H9 (cell line): ENCODE measurements around the gene DNAJB2. TPM values are rescaled to one million over a fixed set of nuclear protein-coding genes. Genes with fewer than 3 reads are reported as not detected.

ENCODE experiments used
- DNase-seq: peaks from one replicate; pipeline ENCODE4 v3.0.0-alpha.2; 2017
- H2AFZ ChIP-seq: one replicate; pipeline ENCODE4 v1.6.1; 2013; ENCODE audit warnings: mild to moderate bottlenecking, low read length, control low read depth, moderate library complexity
- H2AK5ac ChIP-seq: 2 replicates; pipeline ENCODE4 v1.6.1; 2013; ENCODE audit warnings: low read length, control low read depth, mixed read lengths; ENCODE audit not compliant: insufficient read length
- H2BK120ac ChIP-seq: one replicate; pipeline ENCODE4 v1.6.1; 2013; ENCODE audit warnings: low read depth, mild to moderate bottlenecking, low read length, control low read depth, inconsistent platforms; ENCODE audit not compliant: poor library complexity, severe bottlenecking
- H2BK12ac ChIP-seq: 2 replicates; pipeline ENCODE4 v1.6.1; 2013; ENCODE audit warnings: low read length, control low read depth, mixed read lengths, low read depth; ENCODE audit not compliant: insufficient read length
- H2BK15ac ChIP-seq: 2 replicates; pipeline ENCODE4 v1.6.1; 2013; ENCODE audit warnings: low read depth, low read length, control low read depth
- H2BK20ac ChIP-seq: one replicate; pipeline ENCODE4 v1.6.1; 2013; ENCODE audit warnings: low read depth, mild to moderate bottlenecking, low read length, control low read depth, inconsistent platforms; ENCODE audit not compliant: poor library complexity, severe bottlenecking
- H2BK5ac ChIP-seq: 2 replicates; pipeline ENCODE4 v1.6.1; 2013; ENCODE audit warnings: low read length, control low read depth, mixed read lengths; ENCODE audit not compliant: insufficient read length
- H3K14ac ChIP-seq: 2 replicates; pipeline ENCODE4 v1.6.1; 2013; ENCODE audit warnings: low read length, control low read depth; ENCODE audit not compliant: insufficient read depth
- H3K18ac ChIP-seq: 2 replicates; pipeline ENCODE4 v1.6.1; 2013; ENCODE audit warnings: low read depth, mild to moderate bottlenecking, mixed read lengths, low read length, control low read depth; ENCODE audit not compliant: insufficient read length
- H3K23ac ChIP-seq: 2 replicates; pipeline ENCODE4 v1.6.1; 2013; ENCODE audit warnings: low read length, control low read depth, mixed read lengths, low read depth; ENCODE audit not compliant: insufficient read length
- H3K23me2 ChIP-seq: 2 replicates; pipeline ENCODE4 v1.6.1; 2013; ENCODE audit warnings: low read depth, mild to moderate bottlenecking, mixed read lengths, low read length, control low read depth; ENCODE audit not compliant: insufficient read length, poor library complexity, severe bottlenecking
- H3K27ac ChIP-seq: 2 replicates; pipeline ENCODE4 v1.5.1; 2013; ENCODE audit warnings: low read length, control low read depth, mixed read lengths, low read depth; ENCODE audit not compliant: insufficient read length
- H3K27me3 ChIP-seq: 2 replicates; pipeline ENCODE4 v1.6.1; 2013; ENCODE audit warnings: low read length, control low read depth, inconsistent platforms; ENCODE audit not compliant: insufficient read depth
- H3K4ac ChIP-seq: 2 replicates; pipeline ENCODE4 v1.6.1; 2013; ENCODE audit warnings: low read depth, mild to moderate bottlenecking, control low read depth, inconsistent platforms, low read length, moderate library complexity
- H3K4me1 ChIP-seq: 2 replicates; pipeline ENCODE4 v1.6.1; 2013; ENCODE audit warnings: low read length, control low read depth, inconsistent platforms; ENCODE audit not compliant: insufficient read depth
- H3K4me2 ChIP-seq: 2 replicates; pipeline ENCODE4 v1.6.1; 2013; ENCODE audit warnings: low read length, control low read depth, mixed read lengths; ENCODE audit not compliant: insufficient read length, insufficient read depth
- H3K56ac ChIP-seq: 2 replicates; pipeline ENCODE4 v1.6.1; 2013; ENCODE audit warnings: low read depth, mild to moderate bottlenecking, mixed read lengths, low read length, control low read depth; ENCODE audit not compliant: insufficient read length
- H3K79me1 ChIP-seq: 2 replicates; pipeline ENCODE4 v1.6.1; 2013; ENCODE audit warnings: low read depth, mild to moderate bottlenecking, moderate library complexity, low read length, control low read depth, inconsistent platforms; ENCODE audit not compliant: insufficient read depth, poor library complexity, severe bottlenecking
- H3K79me2 ChIP-seq: 2 replicates; pipeline ENCODE4 v1.6.1; 2013; ENCODE audit warnings: low read length, control low read depth, inconsistent platforms; ENCODE audit not compliant: insufficient read depth
- H3K9ac ChIP-seq: 2 replicates; pipeline ENCODE4 v1.6.1; 2013; ENCODE audit warnings: low read length, control low read depth, mixed read lengths; ENCODE audit not compliant: insufficient read length; ENCODE audit errors: extremely low read depth
- H3K9me3 ChIP-seq: one replicate; pipeline ENCODE4 v1.6.1; 2013; ENCODE audit warnings: low read depth, low read length, inconsistent platforms; ENCODE audit not compliant: control insufficient read depth
- H3T11ph ChIP-seq: one replicate; pipeline ENCODE4 v1.6.1; 2013; ENCODE audit warnings: mild to moderate bottlenecking, low read length, control low read depth, inconsistent platforms
- H4K20me1 ChIP-seq: one replicate; pipeline ENCODE4 v1.6.1; 2013; ENCODE audit not compliant: control insufficient read depth, insufficient read length, insufficient read depth
- H4K5ac ChIP-seq: 2 replicates; pipeline ENCODE4 v1.6.1; 2013; ENCODE audit warnings: low read depth, mild to moderate bottlenecking, mixed read lengths, low read length, control low read depth; ENCODE audit not compliant: insufficient read length
- H4K8ac ChIP-seq: replicated peaks from 2 replicates; pipeline ENCODE4 v1.6.1; 2013; ENCODE audit warnings: low read length, control low read depth, mixed read lengths, low read depth; ENCODE audit not compliant: insufficient read length
- H4K91ac ChIP-seq: 2 replicates; pipeline ENCODE4 v1.6.1; 2013; ENCODE audit warnings: low read depth, mild to moderate bottlenecking, moderate library complexity, mixed read lengths, low read length, control low read depth; ENCODE audit not compliant: insufficient read length
- H3K27ac Mint-ChIP-seq, 3 experiments: 2 replicates in 2 of 3; 3 replicates in 1 of 3; pipeline ENCODE4 v1.8.0; 2020 to 2021; ENCODE audit warnings: mixed read lengths in 3 of 3, mild to moderate bottlenecking in 1 of 3, moderate library complexity in 1 of 3
- H3K27me3 Mint-ChIP-seq: 2 replicates; pipeline ENCODE4 v1.8.0; 2021; ENCODE audit warnings: low read depth, mild to moderate bottlenecking, moderate library complexity, mixed read lengths
- H3K36me3 Mint-ChIP-seq, 3 experiments: 2 replicates in 2 of 3; 3 replicates in 1 of 3; pipeline ENCODE4 v1.8.0; 2020 to 2021; ENCODE audit warnings: low read depth in 3 of 3, mixed read lengths in 3 of 3; ENCODE audit not compliant: insufficient read depth in 1 of 3
- H3K4me1 Mint-ChIP-seq, 2 experiments: 2 replicates each; pipeline ENCODE4 v1.8.0; 2020; ENCODE audit warnings: mixed read lengths in 2 of 2
- H3K4me3 Mint-ChIP-seq, 2 experiments: 2 replicates in 1 of 2; 3 replicates in 1 of 2; pipeline ENCODE4 v1.8.0; 2020 to 2021; ENCODE audit warnings: mild to moderate bottlenecking in 2 of 2, mixed read lengths in 2 of 2, moderate library complexity in 1 of 2
- H3K9me3 Mint-ChIP-seq, 2 experiments: 2 replicates in 1 of 2; 3 replicates in 1 of 2; pipeline ENCODE4 v1.8.0; 2020; ENCODE audit warnings: mild to moderate bottlenecking in 2 of 2, mixed read lengths in 2 of 2, moderate library complexity in 1 of 2
- CTCF ChIP-seq: fragments of 200-600 bp; sonication (generic); conservative IDR thresholded peaks from 3 replicates; pipeline ENCODE4 v1.8.0; 2021; ENCODE audit warnings: antibody characterized with exemption, mild to moderate bottlenecking
- WGBS: extraction: QIAGEN DNeasy Blood & Tissue Kit; methylation state at CpG from one replicate; pipeline ENCODE4 v1.1.7; 2013; ENCODE audit warnings: missing lambda C conversion rate, low lambda C conversion rate, mixed read lengths; ENCODE audit not compliant: insufficient read length; ENCODE audit errors: extremely low coverage; 5-methylcytosine and 5-hydroxymethylcytosine counted together
- total RNA-seq: library from RNA; stranded (reverse); gene quantifications from 2 replicates; pipeline ENCODE4 v1.2.1, GENCODE V29; 2021

DNAJB2 gene
- total RNA-seq, 1 experiment from 2014 or later: 34.1 TPM

- H2BK15ac ChIP-seq: no peak overlapping the region
- TF ChIP-seq CTCF: no peak
- H4K91ac ChIP-seq: no peak overlapping the region
- no peak overlapping the region for H2AFZ ChIP-seq
- no peak overlapping the region for H4K8ac ChIP-seq
- no peak overlapping the region for H3K14ac ChIP-seq
- H3K79me2 ChIP-seq: no peaks in the 10 kb centered on the region
- no peaks in the 10 kb centered on the region for H3K9me3 ChIP-seq
- H3K4me3 Mint-ChIP-seq: no peak overlapping the region
- no peak overlapping the region for H3K9ac ChIP-seq
- no peak overlapping the region for H2BK20ac ChIP-seq
- peaks cover 39% of the 10 kb centered on the region for H3K27me3 Mint-ChIP-seq
- H3K4me1 Mint-ChIP-seq: peaks cover 12 to 17% of the 10 kb centered on the region in 2 experiments
- no peak overlapping the region for H3K56ac ChIP-seq
- WGBS: no CpG with 5 or more reads among the region's 5 CpGs
- H3K23ac ChIP-seq: no peak overlapping the region
- no peak overlapping the region for H3T11ph ChIP-seq
- no peaks in the 10 kb centered on the region for H3K79me1 ChIP-seq
- H3K23me2 ChIP-seq: no peaks in the 10 kb centered on the region
- no peaks in the 10 kb centered on the region for H4K20me1 ChIP-seq
- H3K27me3 ChIP-seq: no peaks in the 10 kb centered on the region
- no peak overlapping the region for H4K5ac ChIP-seq
- H3K36me3 Mint-ChIP-seq: no peaks in the 10 kb centered on the region
- H3K9me3 Mint-ChIP-seq: no peaks in the 10 kb centered on the region
- peaks cover 4% of the 10 kb centered on the region; the same call in 1 of the 2 replicates for H3K4me1 ChIP-seq
- no peak overlapping the region for H2BK12ac ChIP-seq
- H3K4me2 ChIP-seq: no peak overlapping the region
- DNase-seq: no peak
- no peak overlapping the region for H3K27ac ChIP-seq
- H2AK5ac ChIP-seq: no peak overlapping the region
- H3K4ac ChIP-seq: no peak overlapping the region
- no peak overlapping the region for H2BK5ac ChIP-seq
- no peak overlapping the region for H3K18ac ChIP-seq
- H3K27ac Mint-ChIP-seq: no peak overlapping the region
- H2BK120ac ChIP-seq: no peak overlapping the region
Measured at GRCh38 chr2:219270055-219270372, 9.2 kb upstream of the DNAJB2 start.
